ENCODE data around the gene SPSB1. TPM values are rescaled to one million over a fixed set of nuclear protein-coding genes. Genes with fewer than 3 reads are reported as not detected.

SPSB1 gene
- total RNA-seq, 1 experiment from 2014 or later = 2.9 TPM

- Histone ChIP-seq H3K79me2 (ENCODE audit: insufficient read depth, low read length) (no peaks in the 10 kb centered on the region), H3K79me1 (ENCODE audit: insufficient read depth, low read depth, low read length, poor library complexity, severe bottlenecking) (no peaks in the 10 kb centered on the region), H3K56ac (ENCODE audit: insufficient read length, low read depth, low read length) (no peak overlapping the region), H3K27me3 (ENCODE audit: insufficient read depth, low read length) (no peaks in the 10 kb centered on the region), H2BK5ac (ENCODE audit: insufficient read length, low read length) (no peak overlapping the region), H3K14ac (ENCODE audit: insufficient read depth, low read length) (no peak overlapping the region), H4K8ac (replicated peaks; ENCODE audit: insufficient read length, low read depth, low read length) (no peak overlapping the region), H2AFZ (ENCODE audit: low read length) (no peak overlapping the region), H2BK20ac (ENCODE audit: low read depth, low read length, poor library complexity, severe bottlenecking) (no peak overlapping the region), H4K91ac (ENCODE audit: insufficient read length, low read depth, low read length) (no peak overlapping the region), H3K23ac (ENCODE audit: insufficient read length, low read depth, low read length) (no peak overlapping the region), H3K9ac (ENCODE audit: extremely low read depth, insufficient read length, low read length) (no peak overlapping the region), H4K20me1 (ENCODE audit: control insufficient read depth, insufficient read depth, insufficient read length) (no peaks in the 10 kb centered on the region), H3K4me2 (ENCODE audit: insufficient read depth, insufficient read length, low read length) (no peak overlapping the region), H3K4ac (ENCODE audit: low read depth, low read length) (no peak overlapping the region), H2AK5ac (ENCODE audit: insufficient read length, low read length) (no peak overlapping the region), H2BK12ac (ENCODE audit: insufficient read length, low read depth, low read length) (no peak overlapping the region), H2BK15ac (ENCODE audit: low read depth, low read length) (no peak overlapping the region), H3T11ph (ENCODE audit: low read length) (no peak overlapping the region), H4K5ac (ENCODE audit: insufficient read length, low read depth, low read length) (no peak overlapping the region), H3K27ac (ENCODE audit: insufficient read length, low read depth, low read length) (no peak overlapping the region), H3K23me2 (ENCODE audit: insufficient read length, low read depth, low read length, poor library complexity, severe bottlenecking) (no peaks in the 10 kb centered on the region), H3K4me1 (ENCODE audit: insufficient read depth, low read length) (no peaks in the 10 kb centered on the region), H2BK120ac (ENCODE audit: low read depth, low read length, poor library complexity, severe bottlenecking) (no peak overlapping the region), H3K18ac (ENCODE audit: insufficient read length, low read depth, low read length) (no peak overlapping the region), H3K9me3 (ENCODE audit: control insufficient read depth, low read depth, low read length) (no peaks in the 10 kb centered on the region)
- TF ChIP-seq, protein P1, sequence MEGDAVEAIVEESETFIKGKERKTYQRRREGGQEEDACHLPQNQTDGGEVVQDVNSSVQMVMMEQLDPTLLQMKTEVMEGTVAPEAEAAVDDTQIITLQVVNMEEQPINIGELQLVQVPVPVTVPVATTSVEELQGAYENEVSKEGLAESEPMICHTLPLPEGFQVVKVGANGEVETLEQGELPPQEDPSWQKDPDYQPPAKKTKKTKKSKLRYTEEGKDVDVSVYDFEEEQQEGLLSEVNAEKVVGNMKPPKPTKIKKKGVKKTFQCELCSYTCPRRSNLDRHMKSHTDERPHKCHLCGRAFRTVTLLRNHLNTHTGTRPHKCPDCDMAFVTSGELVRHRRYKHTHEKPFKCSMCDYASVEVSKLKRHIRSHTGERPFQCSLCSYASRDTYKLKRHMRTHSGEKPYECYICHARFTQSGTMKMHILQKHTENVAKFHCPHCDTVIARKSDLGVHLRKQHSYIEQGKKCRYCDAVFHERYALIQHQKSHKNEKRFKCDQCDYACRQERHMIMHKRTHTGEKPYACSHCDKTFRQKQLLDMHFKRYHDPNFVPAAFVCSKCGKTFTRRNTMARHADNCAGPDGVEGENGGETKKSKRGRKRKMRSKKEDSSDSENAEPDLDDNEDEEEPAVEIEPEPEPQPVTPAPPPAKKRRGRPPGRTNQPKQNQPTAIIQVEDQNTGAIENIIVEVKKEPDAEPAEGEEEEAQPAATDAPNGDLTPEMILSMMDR (conservative IDR thresholded peaks at IDR 0.05) = no peak
- no peak overlapping the region for H3K4me3 Mint-ChIP-seq
- peaks cover 4 to 8% of the 10 kb centered on the region in 2 experiments; a peak in 4 of 5 replicates for H3K9me3 Mint-ChIP-seq
- H3K4me1 Mint-ChIP-seq = peaks cover 4% of the 10 kb centered on the region in 2 experiments
- DNase-seq = no peak
- WGBS (ENCODE audit: extremely low coverage, insufficient read length, low lambda C conversion rate) = no CpG with 5 or more reads among the region's 6 CpGs
- no peak overlapping the region for H3K27ac Mint-ChIP-seq
- H3K36me3 Mint-ChIP-seq (ENCODE audit: insufficient read depth in 1 of 3, low read depth in 3 of 3) = peaks cover 0 to 3% (median 2%) of the 10 kb centered on the region in 3 experiments; a peak in 4 of 7 replicates
- peaks cover 12% of the 10 kb centered on the region for H3K27me3 Mint-ChIP-seq (ENCODE audit: low read depth)
Observed at GRCh38 chr1:9397047-9397446, 104.4 kb downstream of the SPSB1 start.

Measured in H9 (cell line).